GM21360 (cell line): ENCODE measurements around the gene SNW1.
"Not testable (repeated sequence)": the region's sequence is repeated elsewhere in the genome, so short reads cannot be mapped to it uniquely, and the experiment has no call there.

Experiments
- ATAC-seq: cut with Tn5 transposase; IDR thresholded peaks from one replicate; pipeline ENCODE4 v1.9.1; 2021; ENCODE audit warnings: mild to moderate bottlenecking, moderate library complexity; ENCODE audit not compliant: unreplicated experiment

Gene SNW1

DNA sequence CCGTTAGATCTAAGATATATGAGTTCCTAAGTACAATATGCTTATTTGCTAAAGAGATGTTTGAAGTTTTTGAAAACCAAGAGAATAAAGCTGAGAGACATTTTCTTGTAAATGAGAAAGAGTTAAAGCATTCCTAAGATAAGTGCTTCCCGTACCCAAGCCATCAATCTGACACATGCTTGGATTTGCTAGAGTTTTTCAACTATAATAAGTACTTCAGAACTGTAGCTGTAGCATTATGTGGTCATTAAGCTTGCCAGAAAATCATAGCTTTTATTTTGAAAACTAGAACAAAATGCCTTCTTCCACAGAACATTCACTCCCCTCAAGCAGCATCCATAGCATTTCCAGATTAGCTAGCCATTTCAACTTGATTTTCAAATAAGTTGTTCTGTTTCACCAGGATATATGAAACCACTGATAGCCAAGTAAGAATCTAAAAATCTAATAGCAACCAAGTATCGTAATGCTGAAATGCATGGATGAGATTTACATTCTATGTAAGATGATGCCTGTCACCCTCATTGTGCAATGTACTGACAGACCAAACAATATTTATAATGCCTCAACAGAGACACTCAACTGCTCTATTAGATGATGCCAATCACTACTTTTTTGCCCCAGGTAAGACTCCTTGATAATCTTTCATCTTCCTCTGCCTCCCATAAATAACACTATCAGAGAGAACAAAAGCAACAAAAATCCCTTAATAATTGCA lies 8.0 kb downstream of the SNW1 start:
- no peak for ATAC-seq

DNA sequence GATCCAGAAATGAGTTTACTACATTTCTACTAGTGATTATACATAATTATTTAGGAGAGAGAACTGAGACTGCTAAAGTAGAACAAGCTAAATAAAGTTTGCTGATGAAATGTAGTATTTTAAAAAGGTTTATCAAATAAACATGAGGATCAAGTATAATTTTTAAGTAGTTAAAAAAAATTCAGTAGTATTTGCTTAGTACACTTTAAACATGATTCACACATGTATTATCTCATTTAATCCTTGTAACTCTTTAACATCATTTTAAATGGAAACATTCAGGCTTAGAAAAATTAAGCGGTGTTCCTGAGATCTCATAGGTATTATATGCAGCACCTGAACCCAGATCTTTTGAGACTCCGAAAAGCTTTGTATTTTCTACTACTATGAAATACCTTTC lies 8.7 kb downstream of the SNW1 start:
- ATAC-seq = no peak

DNA sequence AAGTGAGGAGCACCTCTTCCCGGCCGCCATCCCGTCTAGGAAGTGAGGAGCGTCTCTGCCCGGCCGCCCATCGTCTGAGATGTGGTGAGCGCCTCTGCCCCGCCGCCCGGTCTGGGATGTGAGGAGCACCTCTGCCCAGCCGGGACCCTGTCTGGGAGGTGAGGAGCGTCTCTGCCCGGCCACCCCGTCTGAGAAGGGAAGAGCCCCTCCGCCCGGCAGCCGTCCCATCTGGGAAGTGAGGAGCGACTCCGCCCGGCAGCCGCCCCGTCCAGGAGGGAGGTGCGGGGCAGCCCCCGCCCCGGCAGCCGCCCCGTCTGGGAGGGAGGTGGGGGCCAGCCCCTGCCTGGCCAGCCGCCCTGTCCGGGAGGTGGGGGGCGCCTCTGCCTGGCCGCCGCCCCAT lies 13.5 kb downstream of the SNW1 start:
- not testable (repeated sequence) for ATAC-seq

DNA sequence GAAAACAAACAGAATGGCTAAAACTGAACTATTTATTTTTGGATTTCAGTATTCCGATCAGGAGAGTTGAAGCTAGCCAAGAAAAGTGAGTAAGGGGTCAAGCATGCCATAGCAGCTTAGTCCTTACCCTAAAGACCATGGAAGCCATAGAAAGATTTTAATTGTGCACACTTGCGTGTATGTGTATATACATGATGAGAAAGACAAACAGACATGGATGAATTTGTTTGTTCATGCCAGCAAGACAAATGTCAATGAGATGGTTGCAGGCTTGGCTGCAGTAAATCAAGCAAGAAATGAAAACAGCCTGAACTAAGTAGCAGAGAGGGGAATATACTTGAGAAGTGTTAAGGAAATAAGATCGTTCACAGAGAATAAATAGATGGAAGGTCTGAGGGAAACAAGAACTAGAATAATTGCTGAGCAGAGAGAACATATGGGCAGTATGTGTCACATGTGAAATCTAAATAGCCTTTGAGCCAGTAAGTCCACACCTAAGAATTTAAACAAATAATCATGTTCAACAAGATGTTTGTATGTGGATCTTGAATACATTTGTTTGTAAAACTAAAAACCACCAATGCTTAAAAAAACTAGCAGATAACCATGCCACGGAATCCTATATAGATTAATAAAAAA lies 14.8 kb downstream of the SNW1 start:
- no peak for ATAC-seq

DNA sequence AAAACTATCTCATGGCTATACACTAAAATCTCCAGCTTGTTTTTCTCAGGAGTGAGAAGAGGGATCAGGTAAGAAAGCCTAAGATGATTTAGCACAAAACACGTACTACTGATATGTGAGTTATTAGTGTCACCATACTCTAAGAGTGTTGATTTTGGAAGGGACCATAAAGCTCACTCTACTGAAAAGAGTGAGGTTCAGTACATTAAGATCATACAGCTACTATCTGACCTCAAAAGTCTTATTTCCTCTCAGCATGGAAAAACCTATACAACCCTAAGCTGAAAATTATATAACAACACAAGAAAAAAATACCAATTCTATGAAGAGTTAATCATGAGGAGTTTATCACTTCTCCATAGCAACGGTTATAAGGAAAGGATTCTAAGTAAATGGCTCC lies 19.5 kb downstream of the SNW1 start:
- ATAC-seq = no peak

DNA sequence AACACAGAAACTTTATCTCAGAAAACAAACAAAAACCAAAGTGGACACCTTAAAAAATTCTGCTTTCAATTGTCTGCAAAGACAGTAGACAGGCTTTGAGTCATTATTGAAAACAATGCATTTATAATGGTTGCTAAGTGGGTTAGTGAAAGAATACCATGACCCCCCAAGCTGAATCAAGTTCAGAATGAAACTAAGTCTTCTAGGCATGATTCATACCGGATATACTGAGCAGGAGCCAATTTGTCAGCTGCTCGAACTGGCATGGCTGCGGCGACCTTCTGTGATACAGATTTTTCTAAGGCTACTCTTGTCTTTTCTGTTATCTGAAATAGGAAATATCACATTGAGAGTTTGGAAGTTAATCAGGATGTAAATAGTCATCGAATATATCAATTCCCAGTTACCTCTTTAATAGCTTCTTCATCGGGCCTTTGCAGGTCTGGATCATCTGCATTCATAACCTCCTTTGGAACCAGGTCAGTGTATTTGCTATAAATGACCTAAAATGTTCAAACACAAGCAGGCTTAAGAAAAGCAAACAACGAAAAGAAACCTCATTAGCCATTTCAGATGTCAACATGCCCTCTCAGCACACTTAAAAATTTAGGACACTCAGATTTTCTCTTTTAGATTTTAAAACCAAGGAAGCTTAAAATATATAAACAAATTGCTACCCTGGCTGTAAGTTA lies 22.3 kb downstream of the SNW1 start:
- ATAC-seq = no peak

DNA sequence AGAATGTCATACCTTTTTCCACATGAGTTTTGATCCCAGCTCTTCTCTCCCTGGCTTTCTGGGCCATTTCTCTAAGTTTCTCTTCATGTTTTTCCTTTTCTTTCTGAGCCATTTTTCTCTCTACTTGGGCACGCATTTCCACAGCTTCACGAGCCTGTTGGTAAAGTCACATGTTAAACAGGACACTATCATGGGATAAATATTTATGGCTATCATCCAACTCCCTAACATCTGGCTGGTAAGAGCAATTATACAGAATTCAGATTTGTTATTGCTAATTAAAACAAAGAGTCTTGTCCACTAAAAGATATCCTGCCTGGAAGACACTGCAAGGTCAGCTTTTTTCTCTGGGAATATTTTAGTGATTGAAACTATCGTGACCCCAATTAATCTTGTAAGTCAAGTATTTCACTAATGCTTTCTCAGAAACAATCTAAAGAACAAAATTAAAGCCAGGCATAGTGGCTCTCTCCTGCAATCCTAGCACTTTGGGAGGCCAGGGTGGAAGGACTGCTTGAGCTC lies 29.9 kb downstream of the SNW1 start:
- ATAC-seq = no peak

DNA sequence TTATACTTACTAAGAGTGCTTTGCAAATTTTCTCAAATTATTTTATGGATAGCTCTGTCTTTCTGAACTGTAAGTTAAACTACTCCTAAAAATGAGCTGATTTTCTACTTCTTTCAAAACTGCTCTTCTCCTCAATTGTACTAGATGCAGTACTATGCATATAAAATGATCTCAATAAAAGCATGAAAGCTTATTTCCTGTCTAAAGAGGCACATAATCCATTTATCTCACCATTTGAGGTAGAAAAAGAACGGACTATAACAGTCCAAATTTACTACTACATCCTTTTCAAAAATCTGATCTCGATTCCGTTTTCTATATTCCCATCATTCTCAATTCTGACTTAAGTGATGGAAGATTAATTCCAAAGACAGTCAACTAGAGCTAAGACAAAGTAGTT lies 38.7 kb downstream of the SNW1 start:
- ATAC-seq = no peak

DNA sequence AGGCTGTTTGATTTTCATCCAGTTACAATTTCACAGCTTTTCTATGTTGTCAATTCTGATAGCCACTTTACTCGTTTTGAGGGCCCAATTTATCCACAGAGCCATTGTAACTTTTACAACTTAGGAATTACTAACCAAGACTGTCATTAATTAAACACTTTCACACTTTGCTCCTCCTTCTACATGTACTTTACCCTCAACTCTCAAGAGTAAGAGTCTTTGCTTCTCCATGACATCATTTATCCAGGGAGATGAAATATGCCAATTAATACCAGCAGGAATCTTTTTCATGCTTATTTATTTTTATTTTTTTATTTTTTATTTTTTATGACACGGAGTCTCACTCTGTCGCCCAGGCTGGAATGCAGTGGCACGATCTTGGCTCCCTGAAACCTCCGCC lies 39.5 kb downstream of the SNW1 start:
- no peak for ATAC-seq

DNA sequence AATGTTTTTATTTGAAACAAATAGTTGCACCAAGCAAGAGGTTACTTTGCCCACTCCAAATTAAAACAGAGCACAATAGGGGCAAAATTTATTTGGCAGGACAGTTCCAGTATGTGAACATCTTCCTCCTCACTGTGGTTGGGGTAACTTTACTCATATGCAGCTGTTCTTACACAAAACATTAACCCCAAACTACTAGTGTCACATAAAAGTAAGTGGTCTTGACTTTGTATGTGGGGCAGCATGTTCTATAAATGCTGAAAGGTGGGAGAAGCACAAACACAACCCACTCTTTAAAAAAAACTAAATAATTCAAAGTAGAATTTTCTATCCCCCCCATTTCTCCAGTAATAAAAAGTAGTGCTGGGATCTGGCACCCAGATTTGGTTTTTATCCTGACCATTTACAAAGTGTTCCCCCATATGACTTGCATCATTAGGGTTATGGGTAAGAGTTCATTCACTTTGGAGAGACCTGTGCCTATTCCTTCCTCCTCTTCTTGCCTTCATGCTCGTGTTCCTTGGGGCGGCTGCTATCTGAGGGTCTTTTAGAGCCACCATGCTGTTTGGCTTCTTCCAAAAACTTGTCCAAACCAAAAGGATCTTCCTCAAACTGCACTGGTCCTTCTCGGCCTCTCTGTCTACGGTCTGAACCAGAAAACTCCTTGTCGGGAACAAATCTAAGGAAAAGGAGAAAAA lies 43.2 kb downstream of the SNW1 start:
- ATAC-seq = no peak

DNA sequence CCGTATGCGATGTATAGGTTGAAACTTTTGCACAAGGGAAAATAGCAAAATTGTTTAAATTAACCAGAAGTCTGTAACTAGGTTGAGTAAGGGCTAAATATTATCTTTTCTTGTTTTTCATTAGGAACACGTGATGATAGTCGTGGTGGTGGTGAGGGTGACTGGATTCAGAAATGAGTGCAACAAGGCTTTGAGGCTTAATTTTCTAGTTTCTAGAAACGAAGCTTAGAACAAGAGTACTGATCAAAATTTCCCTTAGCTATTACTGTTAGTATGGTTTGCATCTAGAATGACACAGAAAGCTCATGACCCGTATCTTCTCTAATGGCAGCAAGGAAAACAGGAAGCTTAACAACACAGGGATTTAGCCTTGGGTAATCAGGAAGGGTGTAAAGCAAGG lies 46.0 kb downstream of the SNW1 start:
- no peak for ATAC-seq

DNA sequence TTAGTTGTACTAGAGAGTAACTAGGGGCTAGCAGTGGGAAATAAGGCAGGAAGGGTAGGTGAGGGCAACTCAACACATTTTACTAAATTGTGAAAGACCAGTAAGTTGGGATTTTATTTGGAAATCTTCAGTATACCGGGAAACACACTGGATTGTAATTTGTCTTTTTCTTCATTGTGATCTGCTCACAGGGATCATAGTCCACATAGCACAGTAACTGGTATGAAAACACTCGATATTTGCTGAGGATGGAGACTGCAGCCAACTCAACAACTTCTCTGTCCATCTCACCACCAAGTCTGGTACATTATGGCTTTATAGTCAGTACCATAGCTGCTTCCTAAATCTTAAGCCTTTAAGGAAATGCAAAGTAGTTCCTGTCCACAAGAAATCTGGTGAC lies 50.6 kb downstream of the SNW1 start:
- ATAC-seq = no peak

DNA sequence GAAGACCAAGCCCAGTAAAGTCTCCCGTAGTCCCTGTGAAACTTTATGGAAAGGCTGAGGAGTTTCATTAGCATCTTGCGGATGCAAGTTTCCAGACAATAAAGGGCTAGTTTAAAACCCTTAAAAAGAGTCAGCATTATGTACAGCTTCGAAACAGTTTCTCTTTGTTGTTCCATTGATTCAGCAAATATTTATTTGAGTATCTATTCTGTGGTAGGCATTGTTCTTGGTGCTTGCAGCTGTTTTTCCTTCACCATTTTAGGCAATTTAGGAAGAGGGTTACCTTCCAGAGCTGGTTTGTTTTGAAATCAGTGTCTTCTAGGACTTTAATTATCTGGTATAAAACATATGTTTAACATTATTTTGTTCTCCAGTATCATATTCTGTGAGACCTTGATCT lies 51.5 kb downstream of the SNW1 start:
- ATAC-seq = no peak

DNA sequence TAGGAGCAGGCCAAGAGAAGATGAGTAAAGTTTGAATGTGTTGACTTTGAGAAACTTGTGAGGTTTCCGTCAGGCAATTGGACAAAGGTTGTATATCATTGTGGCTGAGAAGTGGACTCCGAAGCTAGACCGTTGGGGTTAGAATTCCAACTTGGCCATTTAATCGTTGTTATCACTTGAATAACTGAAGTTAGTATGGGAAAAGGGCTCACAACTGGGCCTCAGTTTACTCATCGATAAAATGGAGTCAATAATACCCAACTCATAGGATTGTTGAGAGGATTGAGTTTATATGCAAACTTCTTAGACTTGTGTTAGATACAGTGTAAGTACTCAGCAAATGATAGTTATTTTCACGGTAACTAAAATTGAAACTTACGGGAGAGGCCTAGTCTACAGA lies 52.2 kb downstream of the SNW1 start:
- no peak for ATAC-seq

DNA sequence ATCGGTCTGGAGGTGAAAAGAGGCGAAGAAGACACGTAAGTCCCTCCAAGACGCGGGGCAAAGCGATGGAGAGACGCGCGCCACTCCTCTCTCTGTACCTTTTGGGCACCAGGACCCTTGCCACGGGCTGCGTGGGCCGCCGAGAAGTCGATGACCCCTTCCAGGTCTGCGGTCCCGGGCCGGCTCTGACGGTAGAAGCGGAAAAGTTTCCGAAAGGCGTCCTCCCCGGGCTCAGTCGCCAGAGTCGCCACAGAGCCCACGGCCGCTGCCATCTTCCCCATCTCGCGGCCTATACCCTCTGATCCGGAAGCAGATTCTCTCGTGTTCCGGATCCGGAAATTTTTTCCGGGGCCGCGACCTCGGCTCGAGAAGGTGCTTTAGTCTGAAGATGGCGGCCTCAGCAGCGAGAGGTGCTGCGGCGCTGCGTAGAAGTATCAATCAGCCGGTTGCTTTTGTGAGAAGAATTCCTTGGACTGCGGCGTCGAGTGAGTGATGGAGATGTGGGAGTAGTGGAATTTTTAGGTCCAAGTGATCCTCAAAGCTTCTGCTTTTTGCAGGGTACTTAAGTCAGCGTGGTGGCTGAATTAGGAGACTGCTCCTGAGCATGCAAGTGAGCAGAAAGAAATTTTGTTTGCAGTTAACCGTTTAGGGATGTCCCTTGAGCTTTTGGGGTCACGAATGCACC lies 53.1 kb downstream of the SNW1 start, which contains the start of the genes ALKBH1 and SLIRP:
Gene ALKBH1, minus strand, starts transcription at position 300 of the 685 bp plus-strand sequence. Its CDS starts 19 bp downstream, at position 281.
Gene SLIRP, plus strand, starts transcription at position 380 of the 685 bp plus-strand sequence. Its CDS starts 9 bp downstream, at position 389.
- ATAC-seq = peak; percentile 95

DNA sequence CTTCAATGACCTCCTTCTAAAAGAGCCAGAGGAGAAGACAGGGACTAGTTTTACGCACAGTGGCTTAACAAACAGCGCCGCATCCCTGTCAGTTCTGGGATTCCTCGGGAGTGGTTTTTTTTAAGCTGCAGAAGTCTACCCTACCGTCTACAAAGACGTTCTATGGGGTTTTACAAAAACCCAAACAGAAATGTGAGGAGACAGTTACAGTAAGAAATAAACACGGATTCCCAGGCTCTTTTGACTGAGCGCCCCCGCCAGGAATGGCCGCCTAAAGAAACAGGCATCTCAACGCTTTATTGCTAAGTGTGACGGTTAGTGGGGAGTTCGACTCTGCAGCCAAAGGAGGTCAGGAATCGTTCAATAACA lies 53.6 kb downstream of the SNW1 start:
- ATAC-seq = peak; percentile 25

DNA sequence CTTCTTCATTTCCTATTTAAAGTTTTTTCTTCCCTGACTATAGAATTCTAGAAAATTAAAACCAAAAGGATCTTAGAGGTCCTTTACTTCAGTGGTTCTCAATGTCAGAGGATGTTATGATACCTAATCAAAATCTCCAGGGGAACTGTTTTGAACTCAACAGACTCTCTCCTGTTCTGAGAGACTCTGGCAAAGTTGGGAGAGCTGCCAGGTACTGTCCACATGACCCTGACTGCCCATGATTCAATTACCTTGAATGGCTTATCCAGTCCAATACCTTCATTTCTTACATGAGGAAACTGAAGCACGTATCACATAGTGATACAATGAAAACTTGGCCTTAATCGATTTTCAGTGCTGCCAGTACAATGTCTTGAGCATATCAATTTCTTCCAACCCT lies 69.7 kb downstream of the SNW1 start:
- ATAC-seq = no peak

DNA sequence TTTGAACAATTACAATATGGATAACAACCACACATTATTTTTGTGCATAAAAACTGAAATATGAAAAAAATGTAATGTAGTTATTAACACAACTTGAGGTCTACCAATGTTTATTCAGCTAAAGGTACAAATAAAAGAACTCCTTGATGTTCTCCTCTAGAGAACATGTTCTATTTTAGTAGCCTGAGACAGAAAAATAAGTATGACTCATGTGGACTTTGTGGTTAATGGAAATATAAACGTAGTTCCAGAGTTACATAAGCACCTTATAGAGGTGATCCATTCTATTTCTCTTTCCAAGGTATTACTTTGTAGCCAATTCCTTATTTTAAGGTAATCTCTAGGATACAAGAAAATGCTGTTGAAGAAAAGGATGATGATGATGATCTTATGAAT lies 78.8 kb downstream of the SNW1 start:
- no peak for ATAC-seq

DNA sequence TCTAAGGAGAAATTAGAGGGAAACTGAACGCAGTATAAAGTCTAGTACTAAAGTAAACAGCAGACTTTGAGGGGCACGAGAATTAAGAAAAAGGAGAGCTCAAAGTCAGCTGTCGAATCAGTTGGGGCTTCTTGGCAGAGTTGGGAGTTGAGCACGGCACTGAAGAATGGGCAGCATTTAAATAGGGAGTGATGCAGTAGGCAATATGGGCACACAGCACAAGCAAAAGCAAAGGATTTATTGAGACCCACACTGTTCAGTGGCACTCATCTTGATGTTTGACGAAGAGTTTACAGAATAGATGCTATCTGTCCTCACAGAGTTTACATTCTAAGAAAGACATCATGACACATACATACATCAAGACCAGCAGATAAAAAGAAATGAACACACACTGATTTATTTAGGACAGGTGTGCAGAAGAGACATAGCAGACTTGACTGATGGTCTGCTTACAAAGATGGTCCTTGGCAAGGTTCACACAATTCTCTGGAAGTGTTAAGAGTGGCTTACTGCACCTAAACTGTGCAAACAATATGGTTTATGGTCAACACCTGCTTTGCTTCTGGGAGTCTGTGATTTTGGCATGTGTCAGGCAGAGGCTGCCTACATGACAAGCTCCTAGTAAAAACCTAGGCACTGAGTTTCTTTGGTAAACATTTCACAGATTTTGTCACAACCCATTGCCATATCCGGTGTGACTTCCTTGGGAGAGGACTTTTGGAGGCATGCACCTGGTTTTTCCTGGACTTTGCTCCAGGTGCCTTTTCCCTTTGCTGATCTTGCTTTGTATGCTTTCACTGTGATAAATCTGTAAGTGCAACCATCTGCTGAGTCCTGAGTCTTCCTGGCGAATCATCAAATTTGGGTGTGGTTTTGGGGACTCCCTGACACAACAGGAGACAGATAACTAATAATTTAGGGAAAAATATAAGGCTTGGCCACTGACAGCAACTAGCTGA lies 79.5 kb downstream of the SNW1 start:
- ATAC-seq = no peak

DNA sequence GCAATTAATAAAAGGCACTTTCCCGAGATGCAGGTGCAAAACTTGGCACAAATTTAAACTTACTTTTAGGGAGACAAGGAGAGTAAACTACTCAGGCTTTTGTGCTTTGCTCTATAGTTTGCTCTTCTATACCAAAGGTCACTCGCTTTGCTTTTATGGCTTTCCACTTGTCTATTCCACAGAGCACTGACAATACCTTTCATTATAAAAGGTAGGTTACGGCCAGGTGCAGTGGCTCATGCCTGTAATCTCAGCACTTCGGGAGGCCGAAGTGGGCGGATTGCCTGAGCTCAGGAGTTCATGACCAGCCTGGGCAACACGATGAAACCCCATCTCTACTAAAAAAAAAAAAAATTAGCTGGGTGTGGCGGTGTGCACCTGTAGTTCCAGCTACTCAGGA lies 86.0 kb downstream of the SNW1 start:
- ATAC-seq = no peak
